GM23338 (cell line): ENCODE data around the gene MAGI3. TPM values are rescaled to one million over a fixed set of nuclear protein-coding genes. Genes with fewer than 3 reads are reported as not detected.

Experiments used
- ATAC-seq: fragments of 200-7000 bp; cut with Tn5 transposase; 3 replicates; pipeline ENCODE4 v1.9.1; 2020
- DNase-seq: peaks from one replicate; pipeline ENCODE4 v3.0.0-alpha.2; 2015; ENCODE audit warnings: low spot score
- H2AFZ ChIP-seq: fragments of 200-600 bp; sonication (generic); 2 replicates; pipeline ENCODE4 v1.8.0; 2016; ENCODE audit warnings: antibody characterized with exemption, mild to moderate bottlenecking, moderate library complexity
- H3F3A ChIP-seq: fragments of 200-600 bp; sonication (generic); replicated peaks from 2 replicates; pipeline ENCODE4 v1.8.0; 2017; ENCODE audit warnings: antibody characterized with exemption, mixed run types, low read depth
- H3K27ac ChIP-seq: fragments of 200-600 bp; sonication (generic); 2 replicates; pipeline ENCODE4 v1.6.1; 2016; ENCODE audit warnings: low read depth
- H3K27me3 ChIP-seq: fragments of 200-600 bp; sonication (generic); 2 replicates; pipeline ENCODE4 v1.8.0; 2016; ENCODE audit warnings: mild to moderate bottlenecking, mixed run types, moderate library complexity; ENCODE audit not compliant: insufficient read depth
- H3K36me3 ChIP-seq: fragments of 200-600 bp; sonication (generic); 2 replicates; pipeline ENCODE4 v1.8.0; 2016; ENCODE audit warnings: mild to moderate bottlenecking; ENCODE audit not compliant: insufficient read depth
- H3K4me1 ChIP-seq: fragments of 200-600 bp; sonication (generic); 2 replicates; pipeline ENCODE4 v1.8.0; 2016; ENCODE audit warnings: mild to moderate bottlenecking, moderate library complexity; ENCODE audit not compliant: insufficient read depth
- H3K4me2 ChIP-seq: fragments of 200-600 bp; sonication (generic); 2 replicates; pipeline ENCODE4 v1.7.1; 2017; ENCODE audit warnings: mixed run types
- H3K4me3 ChIP-seq: fragments of 200-600 bp; sonication (generic); 2 replicates; pipeline ENCODE4 v1.6.1; 2016; ENCODE audit warnings: mixed run types
- H3K79me2 ChIP-seq: fragments of 200-600 bp; sonication (generic); replicated peaks from 2 replicates; pipeline ENCODE4 v1.8.0; 2017; ENCODE audit warnings: mild to moderate bottlenecking; ENCODE audit not compliant: insufficient read depth
- H3K9me2 ChIP-seq: fragments of 200-600 bp; sonication (generic); 2 replicates; pipeline ENCODE4 v1.8.0; 2017; ENCODE audit not compliant: insufficient read depth
- H4K20me1 ChIP-seq: fragments of 200-600 bp; sonication (generic); replicated peaks from 2 replicates; pipeline ENCODE4 v1.8.0; 2017; ENCODE audit warnings: mild to moderate bottlenecking; ENCODE audit not compliant: insufficient read depth
- H3K27ac Mint-ChIP-seq: 2 replicates; pipeline ENCODE4 v1.8.0; 2020; ENCODE audit warnings: inconsistent platforms, mild to moderate bottlenecking, moderate library complexity, mixed read lengths
- H3K27me3 Mint-ChIP-seq: 3 replicates; pipeline ENCODE4 v1.8.0; 2022; ENCODE audit warnings: low read depth, mild to moderate bottlenecking, moderate library complexity, mixed read lengths, inconsistent platforms; ENCODE audit not compliant: insufficient read depth, poor library complexity
- H3K36me3 Mint-ChIP-seq: 3 replicates; pipeline ENCODE4 v1.8.0; 2021; ENCODE audit warnings: low read depth, mild to moderate bottlenecking, inconsistent platforms, moderate library complexity, mixed read lengths
- H3K4me1 Mint-ChIP-seq: 3 replicates; pipeline ENCODE4 v1.8.0; 2020; ENCODE audit warnings: mild to moderate bottlenecking, inconsistent platforms, mixed read lengths
- H3K4me3 Mint-ChIP-seq: 3 replicates; pipeline ENCODE4 v1.8.0; 2021; ENCODE audit warnings: moderate library complexity, mild to moderate bottlenecking, inconsistent platforms, mixed read lengths
- H3K9me3 Mint-ChIP-seq: 3 replicates; pipeline ENCODE4 v1.8.0; 2020; ENCODE audit warnings: moderate library complexity, mild to moderate bottlenecking, inconsistent platforms, mixed read lengths
- CTCF ChIP-seq, 2 experiments: fragments of 200-600 bp in 1 of 2; sonication (generic) in 1 of 2; conservative IDR thresholded peaks; 2 replicates each; pipeline versions ENCODE4 v1.5.1 to v1.6.1; 2016 to 2017; ENCODE audit warnings: antibody characterized with exemption in 2 of 2, low read depth in 2 of 2, mild to moderate bottlenecking in 2 of 2, moderate library complexity in 1 of 2
- ETS1 ChIP-seq: IDR thresholded peaks from 2 replicates; pipeline ENCODE4 v1.6.1; 2016; ENCODE audit warnings: antibody characterized with exemption
- EZH2 ChIP-seq: fragments of 200-600 bp; sonication (generic); IDR thresholded peaks from one replicate; pipeline ENCODE4 v1.8.0; 2017; ENCODE audit warnings: antibody characterized with exemption, mild to moderate bottlenecking, low read depth; ENCODE audit not compliant: unreplicated experiment
- EZH2phosphoT487 ChIP-seq: fragments of 200-600 bp; sonication (generic); IDR thresholded peaks from one replicate; pipeline ENCODE4 v1.8.1; 2018; ENCODE audit warnings: antibody characterized with exemption; ENCODE audit not compliant: unreplicated experiment
- POLR2AphosphoS5 ChIP-seq: IDR thresholded peaks from 2 replicates; pipeline ENCODE4 v1.6.1; 2016; ENCODE audit warnings: antibody characterized with exemption, low read depth
- REST ChIP-seq: IDR thresholded peaks from one replicate; pipeline ENCODE4 v1.6.1; 2018; ENCODE audit warnings: antibody characterized with exemption; ENCODE audit not compliant: unreplicated experiment
- ZNF331 ChIP-seq: fragments of 250-450 bp; sonication (Bioruptor Pico); IDR thresholded peaks from 2 replicates; pipeline ENCODE4 v1.5.0; 2020; ENCODE audit warnings: low read depth, mild to moderate bottlenecking, moderate library complexity
- polyA plus RNA-seq: library from polyadenylated mRNA; unstranded; fragments of >200 nt; fragmentation: Nextera tagmentation; extraction: Ambion mirVana; gene quantifications from 2 replicates; pipeline ENCODE4 v1.2.1, GENCODE V29; 2016
- total RNA-seq: library from RNA; depleted of rRNA; stranded (reverse); fragments of >200 nt; shearing (Covaris generic); gene quantifications from 2 replicates; pipeline ENCODE4 v1.2.3, GENCODE V29; 2014

MAGI3 gene
- total and polyA plus RNA-seq, 2 experiments from 2014 or later = 3.9 to 10.0 TPM

GRCh38 chr1:113686891-113687618 lies 296.7 kb downstream of the MAGI3 start (continued):
- no peak for TF ChIP-seq REST

GRCh38 chr1:113691184-113691583 lies 300.9 kb downstream of the MAGI3 start:
- Histone ChIP-seq H3K27ac (no peak overlapping the region), H3F3A (no peaks in the 10 kb centered on the region), H3K4me1 (no peaks in the 10 kb centered on the region), H3K79me2 (no peaks in the 10 kb centered on the region), H2AFZ (no peak overlapping the region), H4K20me1 (no peaks in the 10 kb centered on the region), H3K4me2 (no peak overlapping the region), H3K27me3 (no peaks in the 10 kb centered on the region), H3K36me3 (peaks cover 9% of the 10 kb centered on the region; the same call in 1 of the 2 replicates), H3K4me3 (no peak overlapping the region), H3K9me2 (no peaks in the 10 kb centered on the region)
- Mint-ChIP-seq H3K27ac (no peak overlapping the region), H3K4me1 (no peaks in the 10 kb centered on the region), H3K27me3 (no peaks in the 10 kb centered on the region), H3K9me3 (peaks cover 25% of the 10 kb centered on the region), H3K36me3 (peaks cover 60% of the 10 kb centered on the region), H3K4me3 (no peak overlapping the region)
- ATAC-seq (no peak), DNase-seq (no peak)
- TF ChIP-seq REST = no peak
- no peak for TF ChIP-seq ZNF331 (CRISPR knock-in tag)
- no peak for TF ChIP-seq EZH2
- no peak for TF ChIP-seq CTCF (conservative IDR thresholded peaks at IDR 0.05; ENCODE audit: low read depth in 2 of 2)
- TF ChIP-seq POLR2AphosphoS5 = no peak
- TF ChIP-seq EZH2phosphoT487 = no peak
- TF ChIP-seq ETS1 = no peak
